ENCODE data around the gene GOLGA3.

DNA sequence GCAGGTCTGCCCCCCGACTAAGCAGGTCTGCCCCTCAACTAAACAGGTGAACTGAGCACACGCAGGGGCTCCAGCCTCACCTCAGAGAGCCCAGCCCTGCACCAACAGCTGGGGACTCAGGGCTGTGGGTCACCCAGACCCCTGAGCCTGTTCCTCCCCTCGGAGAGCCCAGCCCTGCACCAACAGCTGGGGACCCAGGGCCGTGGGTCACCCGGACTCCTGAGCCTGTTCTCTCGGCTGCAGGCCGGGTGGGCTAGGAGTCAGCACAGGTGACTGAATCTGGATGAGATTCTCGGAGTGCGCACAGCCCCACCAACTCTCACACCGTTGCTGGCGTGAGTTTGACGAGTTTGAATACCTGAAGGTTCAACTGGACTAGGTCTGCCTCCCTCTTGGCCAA is 46.7 kb downstream of the GOLGA3 start:
- TF ChIP-seq POLR2AphosphoS5 (IDR thresholded peaks at IDR 0.05; ENCODE audit: low read depth, low read length), result no peak
- no peak for TF ChIP-seq SIN3A (IDR thresholded peaks at IDR 0.05; ENCODE audit: borderline replicate concordance, insufficient read depth, low read length)
- TF ChIP-seq, protein P1, sequence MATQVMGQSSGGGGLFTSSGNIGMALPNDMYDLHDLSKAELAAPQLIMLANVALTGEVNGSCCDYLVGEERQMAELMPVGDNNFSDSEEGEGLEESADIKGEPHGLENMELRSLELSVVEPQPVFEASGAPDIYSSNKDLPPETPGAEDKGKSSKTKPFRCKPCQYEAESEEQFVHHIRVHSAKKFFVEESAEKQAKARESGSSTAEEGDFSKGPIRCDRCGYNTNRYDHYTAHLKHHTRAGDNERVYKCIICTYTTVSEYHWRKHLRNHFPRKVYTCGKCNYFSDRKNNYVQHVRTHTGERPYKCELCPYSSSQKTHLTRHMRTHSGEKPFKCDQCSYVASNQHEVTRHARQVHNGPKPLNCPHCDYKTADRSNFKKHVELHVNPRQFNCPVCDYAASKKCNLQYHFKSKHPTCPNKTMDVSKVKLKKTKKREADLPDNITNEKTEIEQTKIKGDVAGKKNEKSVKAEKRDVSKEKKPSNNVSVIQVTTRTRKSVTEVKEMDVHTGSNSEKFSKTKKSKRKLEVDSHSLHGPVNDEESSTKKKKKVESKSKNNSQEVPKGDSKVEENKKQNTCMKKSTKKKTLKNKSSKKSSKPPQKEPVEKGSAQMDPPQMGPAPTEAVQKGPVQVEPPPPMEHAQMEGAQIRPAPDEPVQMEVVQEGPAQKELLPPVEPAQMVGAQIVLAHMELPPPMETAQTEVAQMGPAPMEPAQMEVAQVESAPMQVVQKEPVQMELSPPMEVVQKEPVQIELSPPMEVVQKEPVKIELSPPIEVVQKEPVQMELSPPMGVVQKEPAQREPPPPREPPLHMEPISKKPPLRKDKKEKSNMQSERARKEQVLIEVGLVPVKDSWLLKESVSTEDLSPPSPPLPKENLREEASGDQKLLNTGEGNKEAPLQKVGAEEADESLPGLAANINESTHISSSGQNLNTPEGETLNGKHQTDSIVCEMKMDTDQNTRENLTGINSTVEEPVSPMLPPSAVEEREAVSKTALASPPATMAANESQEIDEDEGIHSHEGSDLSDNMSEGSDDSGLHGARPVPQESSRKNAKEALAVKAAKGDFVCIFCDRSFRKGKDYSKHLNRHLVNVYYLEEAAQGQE (IDR thresholded peaks at IDR 0.05; ENCODE audit: insufficient read depth in 1 of 2, low read depth in 2 of 2, low read length in 2 of 2), result no peak
- TF ChIP-seq FOXP2 (optimal IDR thresholded peaks at IDR 0.05; ENCODE audit: borderline replicate concordance, extremely low read depth, extremely low read length, insufficient read depth), result no peak
- no peak for TF ChIP-seq TAF1 (IDR thresholded peaks at IDR 0.05; ENCODE audit: borderline replicate concordance, insufficient read depth, low read length)

All from PFSK-1 (cell line).